Measurements from ENCODE around the gene KDM2A. TPM values are rescaled to one million over a fixed set of nuclear protein-coding genes. Genes with fewer than 3 reads are reported as not detected.

KDM2A gene
- polyA plus RNA-seq, 3 donors: 76.2 to 89.1 (median 88.0) TPM

DNA sequence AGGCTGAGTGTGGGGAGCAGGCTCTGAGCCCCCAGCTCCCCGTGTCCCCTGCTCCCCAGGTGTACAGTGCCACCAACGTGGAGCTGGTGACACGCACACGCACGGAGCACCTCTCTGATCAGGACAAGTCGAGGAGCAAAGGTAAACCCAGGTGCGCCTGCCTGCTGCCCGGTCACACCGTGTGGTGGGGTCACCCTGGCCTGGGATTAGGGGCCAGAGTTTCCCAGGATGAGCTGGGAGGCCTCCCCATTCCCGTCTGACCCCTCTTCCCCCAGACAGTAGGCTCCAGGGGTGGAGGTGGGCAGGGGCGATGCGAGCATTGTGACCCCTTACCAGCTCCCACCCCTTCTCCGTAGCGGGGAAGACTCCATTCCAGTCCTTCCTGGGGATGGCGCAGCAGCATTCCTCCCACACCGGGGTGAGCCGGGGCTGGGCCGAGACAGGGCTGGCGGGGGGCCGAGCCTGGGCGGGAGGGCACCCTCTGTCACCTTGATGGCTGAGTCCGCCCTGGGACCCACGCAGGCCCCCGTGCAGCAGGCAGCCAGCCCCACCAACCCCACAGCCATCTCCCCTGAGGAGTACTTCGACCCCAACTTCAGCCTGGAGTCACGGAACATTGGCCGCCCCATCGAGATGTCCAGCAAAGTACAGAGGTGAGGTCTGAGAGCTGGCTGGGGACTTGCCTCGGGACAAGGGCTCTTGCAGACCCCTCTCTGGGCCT, 180.6 kb downstream of the KDM2A start:
- no peak for DNase-seq

DNA sequence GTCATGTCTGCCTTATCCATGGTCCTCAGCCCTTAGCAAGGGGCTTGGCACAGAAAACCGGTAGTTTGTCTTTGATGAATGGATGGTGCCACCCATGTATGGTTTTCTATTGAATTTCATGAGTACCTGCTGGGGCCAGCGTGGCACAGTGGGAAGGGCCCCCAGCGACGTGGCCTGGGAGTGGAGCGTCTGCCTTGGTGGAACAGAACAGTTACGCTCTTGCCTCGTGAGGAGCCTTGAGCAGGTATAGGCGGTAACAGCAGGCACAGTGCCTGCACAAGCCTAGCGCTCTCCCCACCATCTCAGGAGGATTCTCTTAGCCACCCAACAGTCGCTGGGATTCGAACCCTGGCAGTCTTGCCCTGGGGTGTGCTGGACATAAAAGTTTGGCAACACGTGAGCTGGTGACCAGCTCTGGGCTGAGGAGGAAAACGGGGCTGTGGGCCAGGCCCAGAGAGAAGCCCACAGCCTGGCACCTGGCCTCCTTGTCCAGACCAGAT, 181.2 kb downstream of the KDM2A start:
- DNase-seq: no peak

DNA sequence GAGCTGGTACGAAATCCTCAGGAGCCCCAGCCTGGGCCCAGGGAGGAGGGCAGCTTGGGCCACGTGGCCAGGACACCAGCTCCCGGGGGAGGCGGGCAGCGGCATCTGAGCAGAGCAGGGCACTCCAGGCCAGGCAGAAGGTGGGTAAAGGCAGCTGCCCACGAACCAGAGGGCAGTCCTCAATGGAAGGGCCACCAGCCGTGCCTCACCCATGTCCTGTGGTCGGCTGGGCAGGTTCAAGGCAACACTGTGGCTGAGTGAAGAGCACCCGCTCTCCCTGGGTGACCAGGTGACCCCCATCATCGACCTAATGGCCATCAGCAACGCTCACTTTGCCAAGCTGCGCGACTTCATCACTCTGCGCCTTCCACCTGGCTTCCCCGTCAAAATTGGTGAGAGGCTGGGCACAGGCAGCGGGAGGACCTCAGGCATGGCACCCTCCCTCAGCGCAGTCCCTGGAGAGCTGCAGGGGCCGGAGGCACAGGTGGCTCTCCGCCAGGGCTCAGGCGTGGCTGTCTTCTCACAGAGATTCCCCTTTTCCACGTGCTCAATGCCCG, 181.8 kb downstream of the KDM2A start:
- DNase-seq: no peak

DNA sequence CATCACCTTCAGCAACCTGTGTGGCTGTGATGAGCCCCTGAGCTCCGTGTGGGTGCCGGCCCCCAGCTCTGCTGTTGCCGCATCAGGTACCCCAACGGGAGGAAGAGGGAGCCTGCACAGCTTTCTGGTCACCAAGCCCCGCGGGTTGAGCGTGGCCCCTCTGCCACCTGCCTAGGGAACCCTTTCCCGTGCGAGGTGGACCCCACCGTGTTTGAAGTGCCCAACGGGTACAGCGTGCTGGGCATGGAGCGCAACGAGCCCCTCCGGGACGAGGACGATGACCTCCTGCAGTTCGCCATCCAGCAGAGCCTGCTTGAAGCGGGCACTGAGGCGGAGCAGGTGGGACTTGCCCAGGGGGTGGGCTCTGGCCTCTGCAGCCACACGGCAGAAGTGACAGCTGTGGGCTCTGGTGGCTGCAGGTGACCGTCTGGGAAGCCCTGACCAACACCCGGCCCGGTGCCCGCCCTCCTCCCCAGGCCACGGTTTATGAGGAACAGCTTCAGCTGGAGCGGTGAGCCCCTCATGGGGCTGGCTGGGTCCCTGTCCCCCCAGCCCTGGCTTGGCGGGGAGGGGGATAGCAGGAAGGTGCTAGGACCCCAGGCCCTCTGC, 182.4 kb downstream of the KDM2A start:
- no peak for DNase-seq

DNA sequence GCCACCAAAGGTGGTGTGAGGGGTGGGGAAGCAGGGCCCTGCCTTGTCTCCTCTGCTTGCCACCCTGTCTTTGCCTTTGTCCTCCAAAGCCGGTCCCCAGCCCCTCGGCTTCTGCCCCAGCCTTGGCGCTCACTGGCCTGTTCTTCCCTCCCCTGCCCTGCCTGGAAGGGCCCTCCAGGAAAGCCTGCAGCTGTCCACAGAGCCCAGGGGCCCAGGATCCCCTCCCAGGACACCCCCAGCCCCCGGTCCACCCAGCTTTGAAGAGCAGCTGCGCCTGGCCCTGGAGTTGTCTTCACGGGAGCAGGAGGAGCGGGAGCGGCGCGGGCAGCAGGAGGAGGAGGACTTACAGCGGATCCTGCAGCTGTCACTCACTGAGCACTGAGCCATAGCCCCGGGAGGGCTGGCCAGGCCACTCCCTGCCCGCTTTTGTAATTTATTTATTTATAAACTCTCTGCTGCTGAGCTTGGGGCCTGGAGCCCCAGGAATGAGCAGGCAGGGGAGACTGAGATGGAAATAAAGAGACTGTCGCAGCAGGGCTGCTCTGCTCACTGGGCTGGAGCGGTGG, 183.0 kb downstream of the KDM2A start:
- peak; percentile 74 for DNase-seq

DNA sequence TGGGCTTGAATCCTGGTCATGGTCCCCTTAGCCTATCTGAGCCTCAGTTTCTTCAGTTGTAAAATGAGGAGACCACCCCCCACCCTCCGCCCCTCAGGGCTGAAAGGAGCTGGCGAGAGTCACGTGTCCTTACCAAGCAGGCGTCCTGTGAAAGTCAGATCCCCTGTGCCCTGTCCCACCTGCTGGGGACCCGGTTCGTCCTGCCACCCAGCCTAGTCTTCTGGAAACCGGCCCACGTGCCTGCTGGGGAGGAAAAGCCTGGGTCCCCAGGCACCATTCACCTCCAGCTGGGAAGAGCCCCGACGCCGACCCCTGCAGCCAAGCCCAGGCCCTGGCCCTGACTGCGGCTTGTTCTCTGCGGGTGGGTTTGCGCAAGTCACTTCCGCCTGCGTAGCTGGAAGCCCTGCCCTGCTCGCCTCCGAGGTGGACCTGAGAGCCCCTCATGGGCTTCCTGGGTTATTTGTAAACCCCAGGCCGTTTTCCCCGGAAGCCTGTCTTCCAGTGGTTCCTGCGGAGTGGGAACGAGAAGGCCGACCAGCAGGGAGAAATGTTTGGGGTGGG, 183.6 kb downstream of the KDM2A start:
- no peak for DNase-seq

DNA sequence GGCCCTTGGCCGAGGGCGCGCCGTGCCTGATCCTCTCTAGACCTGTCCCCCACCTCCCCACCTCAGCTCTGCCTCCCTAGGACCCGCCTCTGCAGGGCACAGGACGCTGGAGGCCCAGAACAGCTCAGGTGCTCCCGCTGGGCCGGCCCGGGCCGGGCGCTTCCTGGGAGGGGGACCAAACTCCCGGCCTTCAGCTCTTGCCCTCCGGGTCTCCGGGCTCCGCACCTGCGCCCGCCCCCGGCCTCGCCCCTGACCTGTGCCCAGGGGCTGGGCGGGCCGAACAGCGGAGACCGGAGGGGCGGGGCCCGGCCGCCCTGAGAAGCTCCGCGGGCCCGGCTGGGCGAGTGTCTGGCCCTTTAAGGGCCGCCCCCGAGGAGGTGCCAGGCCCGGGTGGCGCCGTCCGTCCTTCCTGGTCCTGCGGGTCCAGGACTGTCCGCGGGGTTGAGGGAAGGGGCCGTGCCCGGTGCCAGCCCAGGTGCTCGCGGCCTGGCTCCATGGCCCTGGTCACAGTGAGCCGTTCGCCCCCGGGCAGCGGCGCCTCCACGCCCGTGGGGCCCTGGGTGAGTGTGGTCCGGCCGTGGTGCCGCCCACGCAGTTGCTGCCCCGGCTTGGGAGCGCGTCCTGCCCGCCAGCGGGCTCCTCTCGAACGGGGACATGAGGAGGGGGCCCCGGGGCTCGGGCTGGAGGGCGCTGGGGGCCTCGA, 184.2 kb downstream of the KDM2A start, which contains the start of gene SSH3:
Gene SSH3, plus strand, starts transcription at position 399 of the 703 bp plus-strand sequence. Its CDS starts 96 bp downstream, at position 495.
- no peak for DNase-seq

DNA sequence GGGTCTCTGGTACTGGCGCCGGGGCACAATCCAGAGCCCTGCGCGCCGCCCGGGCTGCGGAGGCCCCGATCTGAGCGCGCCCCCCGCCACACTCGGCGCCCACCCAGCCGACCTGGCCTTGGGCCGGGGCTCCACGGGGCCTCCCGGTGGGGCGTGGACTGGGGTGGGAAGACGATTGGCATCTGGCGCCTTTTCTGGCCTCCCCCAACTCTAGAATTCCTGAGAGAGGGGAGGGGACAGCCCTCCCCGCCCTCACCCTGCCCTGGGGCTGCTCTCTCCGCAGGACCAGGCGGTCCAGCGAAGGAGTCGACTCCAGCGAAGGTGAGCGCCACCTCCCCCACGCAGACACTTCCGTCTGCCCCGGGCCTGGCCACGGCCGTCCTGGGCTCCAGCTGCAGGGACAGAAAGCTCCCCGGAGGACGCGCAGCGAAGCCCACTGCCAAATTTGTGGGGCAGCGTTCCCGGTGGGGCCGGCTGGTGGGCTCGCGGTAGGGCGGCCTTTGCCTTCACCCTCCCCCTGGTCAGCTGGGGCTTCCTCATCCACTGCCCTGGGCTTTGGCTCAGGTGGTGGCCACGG, 184.9 kb downstream of the KDM2A start:
- no peak for DNase-seq

DNA sequence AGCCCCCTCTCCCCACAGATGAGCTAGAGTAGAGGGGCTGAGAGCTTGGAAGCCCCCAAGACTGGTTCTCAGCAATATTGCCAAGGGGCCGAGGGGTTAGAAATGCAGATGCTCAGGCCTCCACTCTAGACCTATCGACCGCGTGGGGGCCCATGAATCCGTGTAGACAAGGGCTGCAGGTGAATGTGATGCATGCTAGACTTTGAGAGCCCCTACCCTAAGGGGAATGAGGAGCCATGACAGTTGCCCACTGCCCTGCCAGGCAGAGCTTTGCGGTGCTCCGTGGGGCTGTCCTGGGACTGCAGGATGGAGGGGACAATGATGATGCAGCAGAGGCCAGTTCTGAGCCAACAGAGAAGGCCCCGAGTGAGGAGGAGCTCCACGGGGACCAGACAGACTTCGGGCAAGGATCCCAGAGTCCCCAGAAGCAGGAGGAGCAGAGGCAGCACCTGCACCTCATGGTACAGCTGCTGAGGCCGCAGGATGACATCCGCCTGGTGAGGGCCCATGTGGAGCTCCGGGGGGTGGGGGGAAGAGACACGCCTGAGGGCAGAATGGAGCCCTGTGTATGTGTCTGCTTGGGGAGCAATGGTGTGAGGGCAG, 185.5 kb downstream of the KDM2A start:
- no peak for DNase-seq

DNA sequence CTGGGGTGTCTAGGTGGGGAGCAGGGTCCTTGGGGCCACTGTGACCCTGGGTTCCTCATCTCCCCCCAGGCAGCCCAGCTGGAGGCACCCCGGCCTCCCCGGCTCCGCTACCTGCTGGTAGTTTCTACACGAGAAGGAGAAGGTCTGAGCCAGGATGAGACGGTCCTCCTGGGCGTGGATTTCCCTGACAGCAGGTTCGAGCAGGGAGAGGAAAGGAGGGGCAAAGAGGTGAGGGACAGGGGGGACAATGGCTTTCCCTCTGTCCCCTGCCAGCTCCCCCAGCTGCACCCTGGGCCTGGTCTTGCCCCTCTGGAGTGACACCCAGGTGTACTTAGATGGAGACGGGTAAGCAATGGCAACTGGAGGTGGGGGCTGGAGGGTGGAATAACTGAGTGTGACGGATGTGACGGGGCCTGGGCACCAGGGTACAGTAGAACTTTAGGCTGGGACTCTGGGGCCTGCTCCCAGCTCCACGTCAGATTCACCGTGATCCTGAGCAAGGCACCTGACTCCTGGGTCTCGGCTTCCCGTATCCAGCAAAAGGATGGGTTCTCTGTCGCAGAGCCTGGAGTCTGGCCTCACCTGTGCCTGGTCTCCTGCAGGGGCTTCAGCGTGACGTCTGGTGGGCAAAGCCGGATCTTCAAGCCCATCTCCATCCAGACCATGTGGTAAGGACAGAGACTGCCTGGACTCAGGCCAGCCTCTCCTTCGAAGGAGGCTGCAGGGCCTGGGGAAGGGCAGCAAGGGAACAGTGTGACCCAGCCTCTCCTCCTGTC, 187.9 kb downstream of the KDM2A start:
- no peak for DNase-seq

DNA sequence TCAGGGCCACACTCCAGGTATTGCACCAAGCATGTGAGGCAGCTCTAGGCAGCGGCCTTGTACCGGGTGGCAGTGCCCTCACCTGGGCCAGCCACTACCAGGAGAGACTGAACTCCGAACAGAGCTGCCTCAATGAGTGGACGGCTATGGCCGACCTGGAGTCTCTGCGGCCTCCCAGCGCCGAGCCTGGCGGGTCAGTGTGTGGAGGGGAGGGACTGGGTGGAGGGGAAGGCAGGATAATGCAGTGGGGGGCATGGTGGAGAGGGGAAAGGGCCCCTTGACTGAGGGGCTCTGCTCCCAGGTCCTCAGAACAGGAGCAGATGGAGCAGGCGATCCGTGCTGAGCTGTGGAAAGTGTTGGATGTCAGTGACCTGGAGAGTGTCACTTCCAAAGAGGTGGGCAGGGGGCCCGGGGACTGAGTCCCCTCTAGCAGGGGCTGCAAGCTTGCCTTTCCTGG, 188.5 kb downstream of the KDM2A start:
- no peak for DNase-seq

Other genes starting within 250 kb of the KDM2A start
- gene PC, start 160.9 kb upstream of the KDM2A start, polyA plus RNA-seq (ENCODE audit: insufficient read length in 3 of 3): 10 to 100 TPM; 56.3 to 61.7 (median 56.8) TPM
- under 1 TPM in 2 of 3 donors, not detected in 1; 0.07 to 0.44 TPM for gene C11orf86, start 144.0 kb upstream of the KDM2A start, polyA plus RNA-seq (ENCODE audit: insufficient read length in 3 of 3)
- under 1 TPM; 0.16 to 0.30 (median 0.18) TPM for gene SYT12, start 96.1 kb upstream of the KDM2A start, polyA plus RNA-seq (ENCODE audit: insufficient read length in 3 of 3)
- gene RHOD, start 62.4 kb upstream of the KDM2A start, polyA plus RNA-seq (ENCODE audit: insufficient read length in 3 of 3): 10 to 100 TPM in 2 of 3 donors, 1 to 10 TPM in 1; 8.1 to 11.5 (median 10.5) TPM
- gene GRK2, start 147.2 kb downstream of the KDM2A start, polyA plus RNA-seq (ENCODE audit: insufficient read length in 3 of 3): 10 to 100 TPM; 57.6 to 65.4 (median 64.2) TPM
- gene ANKRD13D, start 170.0 kb downstream of the KDM2A start, polyA plus RNA-seq (ENCODE audit: insufficient read length in 3 of 3): 10 to 100 TPM; 27.6 to 53.8 (median 44.8) TPM
- gene SSH3, start 184.3 kb downstream of the KDM2A start, polyA plus RNA-seq (ENCODE audit: insufficient read length in 3 of 3): 10 to 100 TPM; 26.5 to 31.0 (median 29.8) TPM
- gene POLD4, start 234.3 kb downstream of the KDM2A start, polyA plus RNA-seq (ENCODE audit: insufficient read length in 3 of 3): 10 to 100 TPM; 29.3 to 37.4 (median 32.8) TPM

Measured in renal pelvis (tissue), 4 donors.